Coronary artery (tissue), 2 donors: ENCODE results near the gene PNPLA7.

ENCODE experiments used
- DNase-seq: peaks from one replicate; pipeline ENCODE4 v3.0.0-alpha.2; 2017; ENCODE audit warnings: low spot score
- H3K27ac ChIP-seq, 2 donors: fragments of 200-600 bp; sonication (generic); one replicate each; pipeline ENCODE4 v1.5.1; 2016 to 2019
- H3K4me3 ChIP-seq: fragments of 200-600 bp; sonication (generic); 2 replicates; pipeline ENCODE4 v1.5.1; 2016; ENCODE audit warnings: mild to moderate bottlenecking, moderate library complexity
- TF ChIP-seq, protein P1 (sequence below): fragments of 200-600 bp; sonication (generic); IDR thresholded peaks from one replicate; pipeline ENCODE4 v1.5.1; 2019; ENCODE audit warnings: antibody characterized with exemption

Gene PNPLA7

DNA sequence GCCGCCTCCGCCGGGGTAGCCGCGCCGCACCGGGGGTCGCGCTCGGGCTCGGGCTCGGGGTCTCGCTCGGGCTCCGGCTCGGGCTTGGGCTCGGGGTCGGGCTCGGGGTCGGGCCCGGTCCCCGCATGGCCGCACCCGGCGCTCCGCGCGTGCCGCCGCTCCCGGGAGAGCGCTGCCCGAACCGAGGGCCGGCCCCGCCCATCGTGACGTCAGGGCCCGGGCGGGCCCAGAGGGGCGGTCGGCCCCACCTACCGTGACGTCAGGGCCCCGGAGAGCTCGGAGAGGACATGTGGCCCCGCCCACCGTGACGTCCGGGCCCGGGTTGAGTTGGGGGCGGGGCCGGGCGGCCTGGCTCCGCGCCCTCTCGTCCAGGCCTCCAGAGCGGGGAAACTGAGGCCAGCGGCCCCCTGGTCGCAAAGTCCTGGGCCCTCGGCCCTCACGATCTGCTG is 91.0 kb downstream of the PNPLA7 start, which contains the start of gene NSMF:
Gene NSMF (minus strand): TSS at position 183 of the 449 bp plus-strand sequence. CDS start 232 bp downstream, outside the sequence.
- DNase-seq = peak; percentile 92
- peak within 1 kb of the TSS; percentile 68 to 85 for H3K27ac ChIP-seq
- TF ChIP-seq, protein P1, sequence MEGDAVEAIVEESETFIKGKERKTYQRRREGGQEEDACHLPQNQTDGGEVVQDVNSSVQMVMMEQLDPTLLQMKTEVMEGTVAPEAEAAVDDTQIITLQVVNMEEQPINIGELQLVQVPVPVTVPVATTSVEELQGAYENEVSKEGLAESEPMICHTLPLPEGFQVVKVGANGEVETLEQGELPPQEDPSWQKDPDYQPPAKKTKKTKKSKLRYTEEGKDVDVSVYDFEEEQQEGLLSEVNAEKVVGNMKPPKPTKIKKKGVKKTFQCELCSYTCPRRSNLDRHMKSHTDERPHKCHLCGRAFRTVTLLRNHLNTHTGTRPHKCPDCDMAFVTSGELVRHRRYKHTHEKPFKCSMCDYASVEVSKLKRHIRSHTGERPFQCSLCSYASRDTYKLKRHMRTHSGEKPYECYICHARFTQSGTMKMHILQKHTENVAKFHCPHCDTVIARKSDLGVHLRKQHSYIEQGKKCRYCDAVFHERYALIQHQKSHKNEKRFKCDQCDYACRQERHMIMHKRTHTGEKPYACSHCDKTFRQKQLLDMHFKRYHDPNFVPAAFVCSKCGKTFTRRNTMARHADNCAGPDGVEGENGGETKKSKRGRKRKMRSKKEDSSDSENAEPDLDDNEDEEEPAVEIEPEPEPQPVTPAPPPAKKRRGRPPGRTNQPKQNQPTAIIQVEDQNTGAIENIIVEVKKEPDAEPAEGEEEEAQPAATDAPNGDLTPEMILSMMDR = no peak
- peak within 1 kb of the TSS; percentile 96 for H3K4me3 ChIP-seq

GRCh38 chr9:137458194-137459151 is 91.7 kb downstream of the PNPLA7 start:
- Histone ChIP-seq H3K4me3 (peak overlapping the region; percentile 96), H3K27ac (peak overlapping the region; percentile 61 to 85)
- DNase-seq = no peak
- TF ChIP-seq, protein P1 = no peak

DNA sequence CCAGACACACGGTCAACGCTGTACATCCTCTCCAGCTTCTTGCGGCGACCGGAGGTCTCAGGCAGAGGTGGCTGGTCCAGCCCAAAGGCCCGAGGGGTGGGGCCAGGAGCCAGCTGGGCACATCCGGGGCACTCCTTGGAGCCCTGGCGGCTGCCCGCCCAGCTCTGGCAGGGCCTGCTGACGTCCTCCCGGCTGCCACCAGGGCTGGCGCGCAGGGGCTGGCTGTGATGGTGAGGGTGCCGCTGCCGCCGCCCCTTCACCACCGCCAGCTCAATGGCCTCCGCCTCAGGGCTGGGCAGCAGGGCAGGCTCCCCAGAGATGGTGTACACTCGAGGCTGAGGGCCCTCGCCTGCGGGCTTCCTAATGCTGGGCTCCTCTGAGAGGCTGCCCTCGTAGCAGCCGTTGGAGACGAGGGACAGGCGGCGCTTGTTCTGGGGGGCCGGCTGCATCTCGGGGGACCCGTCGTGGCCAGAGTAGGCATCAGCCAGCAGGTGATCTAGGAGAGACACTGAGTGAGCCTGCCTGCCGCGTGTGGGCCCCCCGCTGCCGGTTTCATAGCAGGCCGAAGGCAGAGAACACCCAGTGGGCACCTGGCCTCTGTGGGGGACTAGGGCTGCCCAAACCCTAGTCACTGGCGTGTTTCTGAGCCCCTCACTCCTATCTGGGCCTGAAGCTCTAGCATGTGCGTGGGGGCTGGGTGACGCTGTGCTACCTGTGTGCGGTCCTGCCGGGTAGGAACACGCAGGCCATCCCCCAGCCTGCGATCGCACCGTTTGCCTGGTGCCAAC is 92.6 kb downstream of the PNPLA7 start:
- TF ChIP-seq, protein P1 = no peak
- Histone ChIP-seq H3K27ac (peak overlapping the region; percentile 61 to 85), H3K4me3 (peak overlapping the region; percentile 96)
- no peak for DNase-seq

DNA sequence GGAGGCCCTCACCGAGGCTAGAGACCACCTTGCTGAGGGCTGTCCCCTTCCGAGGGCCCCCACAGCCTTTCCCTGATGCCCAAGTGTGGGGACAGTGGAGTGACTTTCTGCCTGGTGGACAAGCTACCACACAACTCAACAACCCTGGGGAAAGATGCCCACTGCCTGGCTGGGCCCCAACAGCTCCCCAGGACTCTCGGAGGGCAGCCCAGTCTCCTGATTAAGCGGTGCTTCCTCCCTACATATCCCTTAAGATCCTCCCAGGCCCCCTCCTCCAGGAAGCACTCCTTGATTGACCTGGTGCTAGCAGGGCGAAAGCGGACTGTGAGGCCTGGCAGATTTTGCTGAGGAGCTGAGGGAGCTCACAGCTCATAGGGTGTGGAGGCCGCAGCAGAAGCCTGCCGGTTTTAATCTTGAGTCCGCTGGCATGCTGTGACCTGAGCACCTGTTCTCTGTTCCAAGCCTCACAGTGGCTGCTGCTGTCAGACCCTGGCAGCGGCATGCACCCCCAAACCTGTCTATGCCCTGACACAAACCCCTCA is 93.3 kb downstream of the PNPLA7 start:
- DNase-seq = no peak
- Histone ChIP-seq H3K27ac (peak overlapping the region; percentile 4 to 85), H3K4me3 (peak overlapping the region; percentile 96)
- TF ChIP-seq, protein P1 = no peak

DNA sequence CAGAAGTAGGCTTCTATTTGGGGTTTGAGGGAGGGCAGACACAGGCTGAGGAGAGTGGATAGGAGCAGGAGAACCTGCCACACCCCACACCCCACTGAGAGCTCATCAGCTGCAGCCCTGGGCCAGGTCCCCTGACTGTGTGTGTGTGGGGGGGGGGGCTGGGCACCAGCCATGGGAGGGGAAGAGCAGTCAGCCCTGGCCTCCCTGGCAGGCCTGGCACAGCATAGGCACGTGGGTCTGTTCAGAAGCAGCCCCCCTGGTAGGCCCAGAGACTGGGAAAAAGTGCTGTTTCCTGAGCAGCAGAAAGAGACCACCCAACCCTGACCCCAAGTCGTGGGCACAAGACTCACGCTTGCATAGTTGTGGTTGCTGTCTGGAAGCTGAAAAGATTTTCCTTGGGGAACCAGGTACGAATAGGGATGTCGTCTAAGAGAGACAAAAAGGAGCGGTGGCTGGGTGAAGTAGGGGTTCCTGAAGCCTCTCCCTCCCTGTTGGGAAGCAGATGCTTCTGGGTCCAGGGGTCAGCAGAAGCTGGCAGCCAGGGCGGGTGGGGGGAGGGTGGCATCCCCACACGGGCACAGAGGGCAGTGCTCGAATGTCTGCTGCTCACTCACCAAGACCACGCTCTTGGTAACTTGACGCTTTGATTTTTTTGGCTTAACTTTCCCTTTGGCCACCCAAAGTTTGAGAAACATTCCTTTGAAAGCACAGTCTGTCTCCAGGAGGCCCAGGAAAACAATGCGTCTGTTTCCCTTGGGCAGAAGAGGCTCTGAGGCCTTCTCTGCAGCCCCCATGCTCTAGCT is 93.9 kb downstream of the PNPLA7 start:
- no peak overlapping the region for H3K4me3 ChIP-seq
- H3K27ac ChIP-seq = peak overlapping the region; percentile 4 to 85
- TF ChIP-seq, protein P1 = no peak
- no peak for DNase-seq

- no peak for DNase-seq
- peak overlapping the region in 1 of 2 donors; percentile 85 for H3K27ac ChIP-seq
- TF ChIP-seq, protein P1 = no peak
- no peak overlapping the region for H3K4me3 ChIP-seq
Observed at GRCh38 chr9:137455359-137455991, 94.7 kb downstream of the PNPLA7 start.
